NCI-H1694 treated with DMSO at 0.1 percent for 48 hours (cell line): ENCODE results near the gene COX5A.

Experiments used
- DNase-seq: peaks from one replicate; lab custom pipeline; 2025; lab: John Stamatoyannopoulos, UW

Gene COX5A

DNA sequence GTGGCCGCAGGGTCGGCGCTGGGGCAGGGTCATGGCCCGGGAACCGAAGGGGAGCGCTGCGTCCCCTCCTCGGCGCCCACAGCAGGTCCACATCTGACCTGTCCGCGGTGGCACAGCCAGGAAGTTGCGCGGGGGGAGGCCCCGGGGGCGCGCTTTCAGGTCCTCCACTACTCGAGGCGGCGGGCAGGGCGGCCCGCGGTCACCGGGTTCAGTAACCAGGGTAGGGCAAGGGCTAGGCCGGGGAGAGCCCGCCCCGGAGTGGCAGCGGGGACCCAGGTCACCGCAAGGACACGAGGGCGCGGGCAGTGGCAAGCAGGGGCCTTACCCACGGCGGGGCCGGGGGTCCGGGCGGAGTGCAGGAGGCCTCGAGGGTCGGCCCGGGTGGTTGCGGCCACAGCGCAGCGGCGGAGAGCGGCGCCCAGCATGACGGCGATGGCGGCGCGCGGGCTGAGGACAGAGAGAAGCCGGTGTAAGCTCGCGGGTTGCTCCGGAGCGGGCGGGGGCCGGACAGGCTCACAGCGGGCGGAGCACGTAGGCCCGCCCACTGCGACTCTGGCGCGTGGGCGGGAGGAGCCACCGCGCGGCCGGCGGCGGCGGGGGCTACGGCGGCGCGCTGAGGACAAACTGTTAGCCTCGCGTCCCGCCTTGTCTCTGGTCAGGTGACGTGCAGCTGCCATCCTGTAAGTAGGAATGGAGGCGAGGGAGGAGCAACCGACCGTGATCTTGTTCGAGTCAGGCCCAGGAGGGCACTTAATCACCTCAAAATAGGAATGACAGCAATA is at the start of gene COX5A:
COX5A (minus strand) TSS at position 484 of the 782 bp plus-strand sequence; CDS start at position 425, 59 bp downstream.
- peak; percentile 88 for DNase-seq

DNA sequence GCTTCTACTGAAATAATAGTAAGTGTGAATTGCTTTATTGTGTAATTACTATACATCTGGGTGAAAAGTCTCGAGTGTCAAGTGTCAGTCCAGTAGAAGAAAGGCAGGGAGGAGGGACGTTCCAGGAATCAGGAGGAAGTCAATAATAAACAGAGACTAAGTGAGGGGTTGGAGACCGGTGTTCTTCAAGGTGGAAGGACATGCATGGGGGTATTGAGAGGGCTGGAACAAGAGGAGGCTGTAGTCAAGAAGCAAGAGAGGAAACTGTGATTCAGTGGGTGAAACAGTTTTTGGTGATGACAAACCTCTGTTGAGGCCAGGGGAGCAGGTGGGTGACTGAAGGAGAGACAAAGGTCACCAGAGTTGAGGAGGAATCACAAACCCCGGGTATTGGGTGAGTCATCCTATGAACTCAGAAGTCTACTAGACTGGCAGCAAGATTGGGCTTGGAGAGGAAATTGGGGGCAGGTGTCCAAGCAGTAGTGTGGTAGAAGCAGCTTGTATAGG is 45.9 kb upstream of the COX5A start:
- no peak for DNase-seq

DNA sequence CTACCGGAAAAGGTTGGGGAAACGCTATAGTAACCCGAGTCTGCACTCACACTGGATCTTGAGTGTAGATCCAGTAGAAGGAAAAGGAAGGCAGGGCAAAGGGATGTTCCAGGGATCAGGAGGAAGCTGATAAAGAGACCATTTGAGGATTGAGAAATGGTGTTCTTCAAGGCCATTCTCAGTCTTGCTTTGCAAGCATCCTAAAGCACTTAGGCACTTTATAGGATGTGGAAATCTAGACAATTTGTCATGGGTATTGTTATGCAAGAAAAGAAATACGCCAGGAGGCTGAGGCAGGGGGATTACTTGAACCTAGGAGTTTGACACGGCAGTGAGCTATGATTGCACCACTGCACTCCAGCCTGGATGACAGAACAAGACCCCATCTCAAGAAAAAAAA is 44.3 kb upstream of the COX5A start:
- DNase-seq = no peak

DNA sequence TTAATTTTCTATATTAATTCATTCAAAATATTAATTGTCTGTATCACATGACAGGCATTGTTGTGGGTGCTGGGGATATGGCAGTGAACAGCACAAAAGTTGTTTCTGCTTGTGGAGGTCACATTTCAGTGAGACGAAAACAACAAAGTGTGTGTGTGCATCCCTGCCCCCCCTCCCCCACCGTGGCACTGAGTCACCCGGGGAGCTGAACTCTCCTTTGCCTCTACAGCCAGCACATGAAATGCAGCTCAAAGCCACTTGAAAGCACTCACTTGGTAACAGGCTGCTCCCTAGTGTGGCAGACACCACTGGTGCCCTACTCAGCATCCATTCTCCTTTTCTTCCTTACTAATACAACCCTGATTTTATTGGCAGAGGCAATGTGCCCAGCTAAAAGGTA is 40.6 kb upstream of the COX5A start:
- peak; percentile 6 for DNase-seq

DNA sequence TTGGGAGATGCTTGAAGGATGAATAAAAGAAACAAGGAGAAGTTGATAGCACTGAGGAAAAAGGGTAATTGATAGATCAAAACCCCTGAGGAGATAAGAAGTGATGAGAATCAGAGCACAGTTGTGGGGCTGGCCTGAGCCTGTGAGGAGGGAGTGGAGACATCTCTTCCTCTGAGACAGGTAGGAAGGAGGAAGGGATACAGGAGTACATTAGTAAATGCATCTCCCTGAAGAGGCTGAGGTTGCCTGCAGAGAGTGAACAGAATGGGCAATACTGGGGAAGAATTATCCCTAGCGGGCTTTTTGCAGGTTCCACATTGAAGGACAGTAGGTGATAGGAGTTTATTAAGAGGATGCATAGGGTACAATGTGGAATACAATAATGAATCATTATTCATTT is 40.2 kb upstream of the COX5A start:
- DNase-seq = no peak

DNA sequence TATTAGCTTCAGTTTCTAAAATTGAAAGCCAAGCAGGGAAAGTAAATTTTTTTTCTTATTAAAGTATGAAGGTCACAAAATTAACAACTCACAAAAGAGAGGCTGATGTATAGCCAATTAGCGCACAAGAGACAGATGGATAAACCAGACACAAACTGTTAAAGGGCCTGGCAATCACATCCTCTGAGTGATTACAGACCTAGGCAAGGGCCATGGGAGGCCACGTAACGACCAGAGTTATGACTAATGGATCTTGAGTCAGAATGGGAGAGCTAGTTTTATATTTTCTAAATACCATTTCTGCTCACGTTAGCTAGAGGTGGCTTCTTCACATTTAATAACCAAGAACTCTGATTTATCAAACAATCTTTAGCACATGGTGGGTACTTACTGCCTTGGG is 39.7 kb upstream of the COX5A start:
- peak; percentile 59 for DNase-seq

DNA sequence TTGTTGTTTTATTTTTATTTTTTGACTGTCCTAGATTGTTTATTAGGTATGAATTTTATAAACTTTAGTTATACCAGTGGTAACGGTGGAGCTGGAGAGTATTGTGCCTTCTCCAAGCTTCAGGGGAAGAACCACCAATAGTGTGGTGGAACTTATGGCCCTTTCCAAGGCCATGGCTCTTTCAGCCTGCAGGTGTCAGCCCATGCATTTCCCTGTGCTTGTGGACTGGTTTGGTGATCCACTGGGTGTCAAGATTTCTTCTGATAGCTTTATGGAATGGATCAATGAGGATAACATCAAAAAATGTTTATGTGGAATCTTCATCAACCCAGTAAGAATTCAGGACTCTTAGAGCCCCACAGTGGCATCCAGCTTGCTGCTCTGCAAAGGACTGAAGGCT is 38.3 kb upstream of the COX5A start:
- no peak for DNase-seq

DNA sequence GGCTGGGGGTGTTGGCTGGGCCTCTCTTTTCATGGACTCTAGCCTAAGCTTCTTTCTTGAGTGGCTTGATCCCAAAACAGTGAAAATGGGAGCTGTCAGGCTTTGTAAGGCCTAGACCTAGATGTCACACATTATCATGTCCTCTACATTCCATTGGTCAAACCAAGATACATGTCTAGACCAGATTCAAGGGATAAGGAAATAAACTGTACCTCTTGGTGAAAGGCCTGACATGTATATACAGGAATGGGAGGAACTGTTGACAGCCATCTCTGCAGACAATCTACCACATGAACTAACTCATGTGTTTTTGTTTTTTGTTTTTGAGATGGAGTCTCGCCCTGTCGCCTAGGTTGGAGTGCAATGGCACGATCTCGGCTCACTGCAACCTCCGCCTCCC is 29.8 kb upstream of the COX5A start:
- DNase-seq = no peak

DNA sequence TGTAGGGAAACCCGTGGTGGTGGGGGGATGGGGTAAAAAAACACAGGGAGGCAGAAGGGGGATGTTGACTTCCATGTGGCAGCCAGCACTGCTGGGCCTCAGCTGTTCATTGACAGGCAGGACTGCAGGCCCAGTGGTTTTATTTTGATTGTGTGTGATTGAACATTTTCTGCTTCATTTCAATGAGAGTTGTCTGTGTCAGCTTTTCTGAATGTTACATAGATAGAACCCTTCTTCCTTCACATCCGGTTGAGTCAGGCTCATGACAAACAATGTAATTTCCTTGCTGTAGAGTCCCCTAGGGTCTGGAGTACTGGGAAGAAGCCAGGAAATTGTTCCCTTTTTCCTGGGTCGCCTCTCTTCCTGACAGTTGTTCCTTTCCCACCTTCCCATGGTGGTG is 26.9 kb upstream of the COX5A start:
- peak; percentile 67 for DNase-seq

DNA sequence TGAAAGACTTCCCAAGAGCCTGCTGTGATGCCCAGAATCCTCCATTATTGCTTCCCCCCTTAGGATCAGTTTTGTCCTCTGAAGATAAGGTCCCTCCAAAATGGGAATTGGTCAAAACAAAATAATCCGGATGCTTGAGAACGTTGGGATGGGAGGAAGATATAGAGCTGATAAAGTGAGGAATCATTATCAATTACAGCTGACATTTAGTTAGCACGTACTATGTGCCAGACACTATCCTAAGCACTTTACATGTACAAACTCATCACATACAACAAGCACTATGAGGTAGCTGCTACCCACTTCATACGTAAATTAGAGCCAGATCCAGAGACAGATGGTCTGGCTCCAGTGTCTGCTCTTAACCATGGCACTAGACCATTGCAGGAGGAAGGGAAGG is 25.3 kb upstream of the COX5A start:
- peak; percentile 62 for DNase-seq

DNA sequence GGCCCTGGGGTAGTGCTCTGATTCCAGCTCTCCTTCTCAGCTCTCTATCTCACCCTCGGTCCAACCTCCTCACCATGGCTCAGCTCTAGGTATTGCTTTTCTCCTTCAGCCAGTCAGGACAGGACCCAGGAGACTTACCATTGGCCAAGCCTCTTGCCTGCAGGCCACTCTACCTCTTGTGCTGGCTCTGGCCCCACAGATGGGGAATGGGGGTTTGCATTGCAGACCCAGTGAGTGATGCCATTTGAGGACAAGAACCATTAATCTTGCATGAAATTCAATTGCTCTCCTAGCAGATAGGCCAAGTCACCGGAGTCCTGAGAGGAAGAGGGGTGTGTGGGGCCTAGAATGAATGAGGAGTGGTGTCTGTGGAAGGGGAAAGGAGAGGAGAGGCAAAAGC is 24.8 kb upstream of the COX5A start:
- no peak for DNase-seq

DNA sequence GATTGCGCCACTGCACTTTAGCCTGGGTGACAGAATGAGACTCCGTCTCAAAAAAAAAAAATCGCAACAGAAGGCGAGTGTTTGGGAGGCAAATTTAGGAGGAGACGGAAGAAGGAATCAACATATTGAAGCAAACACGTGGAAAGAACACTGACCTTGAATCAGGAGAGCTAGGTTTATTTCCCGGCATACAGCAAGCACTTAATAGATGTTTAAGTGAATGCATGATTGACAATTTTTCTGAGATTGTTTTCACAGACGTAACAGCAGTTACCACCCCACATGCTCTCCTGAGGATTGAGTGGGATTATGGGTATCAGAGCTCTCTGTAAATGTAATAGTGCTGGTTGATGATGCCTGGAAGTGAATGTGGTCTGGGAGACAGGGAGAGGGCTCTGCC is 24.3 kb upstream of the COX5A start:
- peak; percentile 5 for DNase-seq

DNA sequence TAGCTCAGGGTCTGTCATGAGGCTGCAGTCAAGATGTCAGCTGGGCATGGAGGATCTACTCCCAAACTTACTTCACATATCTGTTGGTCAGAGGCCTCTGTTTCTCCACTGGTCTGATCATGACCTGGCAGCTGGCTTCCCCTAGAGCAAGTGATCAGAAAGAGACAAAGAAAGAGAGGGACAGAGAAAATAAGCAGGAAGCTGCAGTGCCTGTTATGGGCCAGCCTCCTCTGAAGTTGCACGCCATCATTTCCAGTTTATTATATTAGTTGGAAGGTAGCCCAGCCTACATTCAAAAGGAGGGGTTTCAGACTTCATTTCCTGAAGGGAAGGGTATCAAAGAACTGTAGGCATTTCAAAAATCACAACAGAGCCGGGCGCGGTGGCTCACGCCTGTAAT is 23.7 kb upstream of the COX5A start:
- DNase-seq = no peak

DNA sequence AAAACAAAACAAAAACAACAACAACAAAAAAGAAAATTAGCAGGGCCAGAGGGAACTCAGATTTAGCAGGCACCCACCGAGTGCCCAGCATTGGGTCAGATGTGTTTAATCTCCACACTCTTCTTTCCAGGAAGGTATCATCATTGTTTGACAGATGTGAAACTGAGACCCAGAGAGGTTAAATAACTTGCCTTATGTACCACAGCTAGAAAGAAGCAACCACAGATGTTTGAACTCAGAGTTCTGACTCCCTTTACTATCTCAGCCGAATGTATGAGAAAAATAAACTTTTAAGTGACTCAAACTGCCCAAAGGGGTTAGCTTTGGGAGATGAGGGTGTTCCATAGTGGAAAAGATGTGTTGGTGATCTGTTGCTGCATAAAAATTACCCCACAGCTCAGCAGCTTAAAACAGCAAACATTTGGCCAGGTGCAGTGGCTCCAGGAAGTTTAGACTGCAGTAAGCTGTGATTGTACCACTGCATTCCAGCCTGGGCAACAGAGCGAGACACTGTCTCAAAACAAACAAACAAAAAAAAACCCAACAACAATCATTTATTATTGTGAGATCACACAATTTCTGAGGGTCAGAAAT is 23.2 kb upstream of the COX5A start:
- no peak for DNase-seq

DNA sequence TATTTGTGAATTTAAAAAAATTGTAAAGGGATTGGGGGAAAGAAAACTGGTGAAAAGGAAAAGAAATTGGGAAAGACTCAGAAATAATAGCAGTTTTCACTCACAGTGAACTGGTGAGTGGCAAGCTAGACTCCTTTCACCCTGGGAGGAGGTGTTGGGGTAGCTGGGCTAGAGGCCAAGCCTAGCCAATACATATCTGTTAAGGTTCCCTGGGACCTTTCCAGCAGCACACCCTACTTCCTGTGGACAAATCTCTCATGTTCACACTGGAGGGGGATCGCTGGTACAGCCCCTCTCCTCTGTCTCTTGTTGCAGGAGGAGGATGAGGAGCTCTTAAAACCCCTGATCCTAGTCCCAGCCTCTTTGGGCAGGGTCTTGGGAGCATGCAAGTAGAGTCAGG is 22.4 kb upstream of the COX5A start:
- DNase-seq = no peak

DNA sequence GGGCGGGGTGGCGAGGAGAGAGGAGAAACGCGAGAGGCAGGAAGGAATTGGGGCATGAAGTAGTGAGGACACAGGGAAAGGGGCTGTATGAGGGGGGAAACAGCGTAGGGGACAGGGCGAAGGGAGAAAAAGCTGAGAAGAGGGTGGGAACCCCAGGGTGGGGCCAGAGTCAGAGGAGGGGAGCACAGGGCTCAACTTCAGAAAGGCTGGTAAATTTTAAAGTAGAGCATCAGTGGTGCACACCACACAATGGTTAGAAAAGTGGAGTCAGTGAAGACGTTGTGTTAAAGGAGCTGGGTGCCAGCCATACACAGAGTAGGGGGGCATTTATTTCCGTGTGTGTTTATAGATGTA is 21.7 kb upstream of the COX5A start:
- no peak for DNase-seq

DNA sequence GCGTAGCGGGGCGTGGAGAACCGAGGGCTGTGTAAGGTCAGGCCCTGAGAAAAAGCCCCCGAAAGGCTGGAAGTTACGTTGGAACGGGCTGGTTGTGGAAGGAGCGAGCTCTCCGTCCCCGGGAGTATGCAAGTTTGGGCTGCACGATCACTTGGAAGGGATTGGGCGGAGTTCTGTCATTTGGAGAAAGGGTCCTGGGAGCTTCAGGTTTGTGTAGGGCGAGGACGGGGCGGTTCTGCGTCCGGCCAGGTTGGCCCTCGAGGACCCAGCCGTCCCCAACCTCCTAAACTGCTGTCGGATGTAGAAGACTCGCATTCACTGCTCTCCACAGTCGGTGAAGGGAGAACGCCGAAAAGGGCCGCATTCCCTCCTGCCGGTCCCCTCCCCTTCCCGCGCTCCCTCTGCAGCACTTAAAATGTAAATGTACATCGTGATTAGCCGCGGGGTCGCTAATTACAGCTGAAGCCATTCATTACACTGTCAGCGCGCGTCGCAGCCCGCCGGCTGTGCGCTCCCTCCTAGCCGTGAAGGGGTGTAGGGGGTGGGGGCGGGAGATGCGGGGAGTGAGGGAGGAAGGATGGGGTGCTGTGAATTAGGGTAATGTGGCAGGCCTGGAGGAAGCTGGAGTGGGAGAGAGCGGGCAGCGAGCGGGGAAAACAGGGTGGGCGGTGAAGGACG is 21.2 kb upstream of the COX5A start:
- no peak for DNase-seq

DNA sequence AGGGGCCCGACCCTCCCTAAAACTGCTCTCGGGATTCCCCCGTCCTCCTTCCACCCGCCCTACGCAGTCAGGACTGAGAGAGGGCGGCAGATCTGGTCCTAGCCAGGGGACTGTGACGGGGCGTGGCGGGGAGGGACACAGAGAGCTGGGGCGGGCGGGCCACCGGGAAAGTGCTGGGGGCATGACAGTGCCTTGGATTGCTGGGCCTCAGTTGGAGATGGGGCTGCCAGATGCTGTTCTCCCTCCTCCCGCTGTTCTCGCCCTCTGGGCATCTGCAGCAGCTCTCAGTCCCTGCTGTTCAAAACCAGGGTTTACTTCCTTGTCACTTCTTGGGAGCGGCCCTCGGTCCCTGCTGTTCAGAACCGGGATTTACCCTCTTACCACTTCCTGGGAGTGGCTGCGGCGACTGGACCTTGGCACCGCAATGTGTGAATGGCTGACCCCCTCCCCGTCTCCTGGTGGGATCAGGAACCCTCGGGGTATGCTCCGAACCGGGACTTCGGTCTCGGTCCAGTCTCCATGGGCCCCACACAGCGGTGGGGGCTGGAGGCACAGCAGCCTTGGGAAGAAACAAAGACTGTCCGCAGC is 20.5 kb upstream of the COX5A start:
- peak; percentile 78 for DNase-seq

DNA sequence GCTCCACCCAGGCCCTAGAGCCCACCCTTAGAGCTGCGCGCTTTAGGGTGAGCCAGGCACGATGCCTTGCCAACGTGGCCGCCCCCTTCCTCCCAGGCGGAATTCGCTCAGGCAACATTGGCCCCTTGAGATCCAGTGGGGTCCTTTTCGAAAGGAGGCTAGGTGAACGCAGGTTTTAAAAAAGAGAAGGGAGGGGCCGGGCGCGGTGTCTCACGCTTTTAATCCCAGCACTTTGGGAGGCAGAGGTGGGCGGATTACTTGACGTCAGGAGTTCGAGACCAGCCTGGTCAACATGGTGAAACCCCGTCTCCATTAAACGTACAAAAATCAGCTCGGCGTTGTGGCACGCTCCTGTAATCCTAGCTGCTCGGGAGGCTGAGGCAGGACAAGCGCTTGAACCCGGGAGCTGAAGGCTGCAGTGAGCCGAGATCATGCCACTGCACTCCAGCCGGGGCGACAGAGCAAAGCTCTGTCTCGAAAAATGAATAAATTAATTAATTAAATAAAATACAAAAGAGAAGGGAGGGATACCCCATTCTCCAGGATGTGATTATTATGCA is 19.7 kb upstream of the COX5A start:
- peak; percentile 25 for DNase-seq

DNA sequence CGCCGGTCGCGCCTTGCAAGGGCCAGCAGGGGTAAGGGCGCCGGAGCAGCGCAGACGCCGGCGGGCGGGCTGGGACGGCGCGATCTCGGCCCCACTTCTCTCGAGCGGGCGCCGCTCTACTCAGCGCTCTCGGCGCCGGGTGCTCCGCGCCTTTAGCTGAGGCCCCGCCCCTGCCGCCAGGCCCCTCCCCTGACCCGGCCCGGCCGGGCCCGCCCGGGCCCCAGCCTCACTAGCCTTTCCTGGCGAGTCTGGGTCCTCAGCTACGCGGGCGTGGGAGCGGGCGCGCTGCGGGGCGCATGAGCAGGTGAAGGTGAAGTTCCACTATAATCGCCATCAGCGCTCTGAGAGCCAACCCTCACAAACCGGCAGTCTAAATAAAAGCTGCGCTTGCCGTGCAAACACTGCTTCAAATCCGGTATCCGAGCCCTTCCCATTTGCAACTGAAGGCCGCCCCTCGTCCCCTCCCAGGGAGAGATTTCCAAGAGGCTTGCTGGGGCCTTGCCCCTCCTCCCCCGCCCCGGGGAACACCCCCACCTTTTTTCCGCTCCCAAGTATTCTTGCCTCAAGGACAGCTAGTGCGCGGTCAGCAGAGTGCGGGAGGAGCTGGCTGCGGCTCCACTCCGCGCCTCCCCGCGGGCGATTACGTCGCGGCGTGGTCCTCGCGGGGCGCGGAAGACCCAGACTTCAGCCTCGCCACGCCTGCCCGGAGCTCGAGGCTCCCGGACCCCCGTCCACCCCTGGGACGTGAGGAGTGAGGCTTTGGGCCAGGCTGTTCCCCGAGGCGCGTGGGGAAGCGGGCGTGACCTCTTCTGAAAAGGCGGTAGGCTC is 19.0 kb upstream of the COX5A start, which contains the start of gene RPP25:
RPP25 (minus strand) TSS at position 125 of the 828 bp plus-strand sequence. CDS start 189 bp downstream, outside the sequence.
- DNase-seq = peak; percentile 67
